ENCODE measurements around the gene IFNA8. TPM values are rescaled to one million over a fixed set of nuclear protein-coding genes. Genes with fewer than 3 reads are reported as not detected.

IFNA8 gene
- total RNA-seq, 1 donor from 2014 or later: not detected

DNA sequence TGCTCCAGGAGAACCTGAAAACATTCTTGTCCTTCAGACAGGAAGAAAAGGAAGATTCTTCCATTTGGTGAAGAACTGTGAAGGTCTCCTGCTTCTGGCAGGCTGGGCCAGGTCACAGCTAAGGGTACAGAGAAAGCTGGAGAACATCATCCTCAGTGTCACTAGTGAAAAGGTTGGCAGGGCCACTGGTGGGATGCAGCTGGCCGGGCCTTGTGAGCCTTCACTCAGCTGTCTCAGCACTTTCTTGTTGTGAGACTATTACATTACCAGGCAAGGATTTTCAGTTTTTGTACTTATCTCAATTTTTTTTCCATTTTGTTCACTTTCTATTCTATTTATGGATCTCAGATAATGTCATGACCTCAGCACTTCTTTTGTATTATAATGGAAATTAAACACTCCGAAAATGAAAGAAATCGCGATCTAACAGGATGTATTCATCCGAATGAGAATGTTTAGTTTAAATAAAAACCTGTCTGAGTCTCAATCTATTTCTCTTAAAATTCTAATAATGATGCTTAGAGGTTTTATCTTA lies 9.9 kb upstream of the IFNA8 start:
- Mint-ChIP-seq H3K4me3 (ENCODE audit: unreplicated experiment) (no peak overlapping the region), H3K27ac (ENCODE audit: unreplicated experiment) (no peak overlapping the region), H3K9me3 (ENCODE audit: unreplicated experiment) (no peaks in the 10 kb centered on the region), H3K4me1 (ENCODE audit: low read depth, unreplicated experiment) (no peaks in the 10 kb centered on the region), H3K36me3 (ENCODE audit: unreplicated experiment) (no peaks in the 10 kb centered on the region), H3K27me3 (ENCODE audit: unreplicated experiment) (no peaks in the 10 kb centered on the region)
- TF ChIP-seq, protein P1, sequence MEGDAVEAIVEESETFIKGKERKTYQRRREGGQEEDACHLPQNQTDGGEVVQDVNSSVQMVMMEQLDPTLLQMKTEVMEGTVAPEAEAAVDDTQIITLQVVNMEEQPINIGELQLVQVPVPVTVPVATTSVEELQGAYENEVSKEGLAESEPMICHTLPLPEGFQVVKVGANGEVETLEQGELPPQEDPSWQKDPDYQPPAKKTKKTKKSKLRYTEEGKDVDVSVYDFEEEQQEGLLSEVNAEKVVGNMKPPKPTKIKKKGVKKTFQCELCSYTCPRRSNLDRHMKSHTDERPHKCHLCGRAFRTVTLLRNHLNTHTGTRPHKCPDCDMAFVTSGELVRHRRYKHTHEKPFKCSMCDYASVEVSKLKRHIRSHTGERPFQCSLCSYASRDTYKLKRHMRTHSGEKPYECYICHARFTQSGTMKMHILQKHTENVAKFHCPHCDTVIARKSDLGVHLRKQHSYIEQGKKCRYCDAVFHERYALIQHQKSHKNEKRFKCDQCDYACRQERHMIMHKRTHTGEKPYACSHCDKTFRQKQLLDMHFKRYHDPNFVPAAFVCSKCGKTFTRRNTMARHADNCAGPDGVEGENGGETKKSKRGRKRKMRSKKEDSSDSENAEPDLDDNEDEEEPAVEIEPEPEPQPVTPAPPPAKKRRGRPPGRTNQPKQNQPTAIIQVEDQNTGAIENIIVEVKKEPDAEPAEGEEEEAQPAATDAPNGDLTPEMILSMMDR (IDR thresholded peaks at IDR 0.05; ENCODE audit: partially characterized antibody, unreplicated experiment): no peak
- DNase-seq: no peak

DNA sequence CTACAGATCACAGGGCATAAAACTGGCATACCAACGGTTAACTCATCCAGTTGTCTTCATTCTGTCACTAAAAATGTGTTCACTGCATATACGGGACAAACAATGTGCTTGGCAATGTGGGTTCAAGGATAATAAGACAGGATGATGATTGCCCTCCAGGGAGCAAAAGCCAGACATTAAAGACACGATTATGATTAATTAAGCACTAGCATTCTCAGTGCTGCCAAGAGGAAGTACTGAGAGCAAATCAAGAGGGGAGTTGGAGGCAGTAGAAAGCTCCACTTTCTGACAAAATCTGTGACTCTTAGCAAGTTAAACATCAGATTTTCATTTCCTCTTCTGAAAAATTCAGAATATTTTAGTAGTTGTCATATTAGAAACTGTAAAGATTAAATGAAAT lies 9.0 kb upstream of the IFNA8 start:
- Mint-ChIP-seq H3K27ac (ENCODE audit: unreplicated experiment) (no peak overlapping the region), H3K36me3 (ENCODE audit: unreplicated experiment) (no peaks in the 10 kb centered on the region), H3K9me3 (ENCODE audit: unreplicated experiment) (no peaks in the 10 kb centered on the region), H3K4me3 (ENCODE audit: unreplicated experiment) (no peak overlapping the region), H3K4me1 (ENCODE audit: low read depth, unreplicated experiment) (no peaks in the 10 kb centered on the region), H3K27me3 (ENCODE audit: unreplicated experiment) (no peaks in the 10 kb centered on the region)
- TF ChIP-seq, protein P1 (IDR thresholded peaks at IDR 0.05; ENCODE audit: partially characterized antibody, unreplicated experiment): no peak
- no peak for DNase-seq

GRCh38 chr9:21402386-21403251 lies 6.3 kb upstream of the IFNA8 start:
- H3K27ac Mint-ChIP-seq (ENCODE audit: unreplicated experiment): no peak overlapping the region
- peak; percentile 57 for DNase-seq
- H3K27me3 Mint-ChIP-seq (ENCODE audit: unreplicated experiment): no peaks in the 10 kb centered on the region
- no peaks in the 10 kb centered on the region for H3K9me3 Mint-ChIP-seq (ENCODE audit: unreplicated experiment)
- H3K4me1 Mint-ChIP-seq (ENCODE audit: low read depth, unreplicated experiment): no peaks in the 10 kb centered on the region
- H3K36me3 Mint-ChIP-seq (ENCODE audit: unreplicated experiment): no peaks in the 10 kb centered on the region
- peak overlapping the region; percentile 91 for H3K4me3 Mint-ChIP-seq (ENCODE audit: unreplicated experiment)
- TF ChIP-seq, protein P1 (IDR thresholded peaks at IDR 0.05; ENCODE audit: partially characterized antibody, unreplicated experiment): no peak

- no peak for DNase-seq
- Mint-ChIP-seq H3K27me3 (ENCODE audit: unreplicated experiment) (no peaks in the 10 kb centered on the region), H3K4me3 (ENCODE audit: unreplicated experiment) (no peak overlapping the region), H3K36me3 (ENCODE audit: unreplicated experiment) (no peaks in the 10 kb centered on the region), H3K9me3 (ENCODE audit: unreplicated experiment) (no peaks in the 10 kb centered on the region), H3K4me1 (ENCODE audit: low read depth, unreplicated experiment) (no peaks in the 10 kb centered on the region), H3K27ac (ENCODE audit: unreplicated experiment) (no peak overlapping the region)
- TF ChIP-seq, protein P1 (IDR thresholded peaks at IDR 0.05; ENCODE audit: partially characterized antibody, unreplicated experiment): no peak
Observed at GRCh38 chr9:21404146-21404545, 4.8 kb upstream of the IFNA8 start.

- Mint-ChIP-seq H3K27me3 (ENCODE audit: unreplicated experiment) (no peaks in the 10 kb centered on the region), H3K27ac (ENCODE audit: unreplicated experiment) (no peak overlapping the region), H3K4me3 (ENCODE audit: unreplicated experiment) (no peak overlapping the region), H3K9me3 (ENCODE audit: unreplicated experiment) (no peaks in the 10 kb centered on the region), H3K4me1 (ENCODE audit: low read depth, unreplicated experiment) (no peaks in the 10 kb centered on the region), H3K36me3 (ENCODE audit: unreplicated experiment) (no peaks in the 10 kb centered on the region)
- no peak for DNase-seq
- TF ChIP-seq, protein P1 (IDR thresholded peaks at IDR 0.05; ENCODE audit: partially characterized antibody, unreplicated experiment): no peak
Observed at GRCh38 chr9:21412107-21412506, 3.2 kb downstream of the IFNA8 start.

Measured in glutamatergic neuron (in vitro differentiated cells).